OCI-LY3 (cell line): ENCODE results near the gene GPR3.

Source experiments
- CTCF ChIP-seq: fragments of 200-600, 300-600 bp; sonication (generic); IDR thresholded peaks from 2 replicates; pipeline ENCODE4 v1.5.1; 2014; ENCODE audit warnings: antibody characterized with exemption, low read length, low read depth
- EZH2phosphoT487 ChIP-seq: fragments of 200-600 bp; shearing (Covaris generic); IDR thresholded peaks from 2 replicates; pipeline ENCODE4 v1.6.1; 2018; ENCODE audit warnings: antibody characterized with exemption, mixed run types, low read depth

DNA sequence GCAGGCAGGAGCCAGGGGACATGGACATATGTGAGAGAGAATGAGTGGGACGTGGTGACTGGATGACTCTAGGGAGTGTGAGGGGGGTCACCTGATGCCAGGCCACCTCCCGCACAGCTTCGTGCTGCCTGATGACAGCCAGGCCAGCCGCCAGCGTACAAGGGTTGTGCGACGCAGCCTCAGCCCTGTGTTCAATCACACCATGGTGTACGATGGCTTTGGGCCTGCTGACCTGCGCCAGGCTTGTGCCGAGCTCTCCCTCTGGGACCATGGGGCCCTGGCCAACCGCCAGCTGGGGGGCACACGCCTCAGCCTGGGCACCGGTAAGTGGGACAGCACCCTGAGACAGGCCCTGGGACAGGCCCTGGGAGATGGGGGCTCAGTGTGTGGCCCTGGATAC, 39.3 kb upstream of the GPR3 start:
- TF ChIP-seq CTCF (no peak), EZH2phosphoT487 (no peak)
